Testis (tissue), 5 donors: ENCODE results near the gene MRPL42. TPM values are rescaled to one million over a fixed set of nuclear protein-coding genes. Genes with fewer than 3 reads are reported as not detected.

Source experiments
- DNase-seq: peaks from one replicate; pipeline ENCODE4 v3.0.0-alpha.2; 2019
- H3K27ac ChIP-seq, 2 donors: fragments of 200-600 bp; sonication (generic); one replicate each; pipeline ENCODE4 v1.5.1; 2019
- H3K27me3 ChIP-seq: fragments of 200-600 bp; sonication (generic); one replicate; pipeline ENCODE4 v1.5.1; 2019
- H3K36me3 ChIP-seq: fragments of 200-600 bp; sonication (generic); one replicate; pipeline ENCODE4 v1.5.1; 2017; ENCODE audit warnings: low read depth; ENCODE audit errors: missing control alignments
- H3K4me1 ChIP-seq: fragments of 200-600 bp; sonication (generic); one replicate; pipeline ENCODE4 v1.5.1; 2019
- H3K4me3 ChIP-seq, 2 donors: fragments of 200-600 bp; sonication (generic); one replicate each; pipeline ENCODE4 v1.5.1; 2017 to 2019
- H3K9me3 ChIP-seq: fragments of 200-600 bp; sonication (generic); one replicate; pipeline ENCODE4 v1.5.1; 2017
- POLR2A ChIP-seq: fragments of 450-650 bp; IDR thresholded peaks from one replicate; pipeline ENCODE4 v1.6.1; 2017; ENCODE audit warnings: antibody characterized with exemption, mild to moderate bottlenecking, moderate library complexity
- WGBS, 2 donors: methylation state at CpG; one replicate each; pipeline ENCODE4 v1.1.5; 2018; 5-methylcytosine and 5-hydroxymethylcytosine counted together
- intact Hi-C: fragments of 100-400 bp; cut with DNase I; formaldehyde crosslinking; loops from one replicate; pipeline ENCODE4 v1.15.1; 2023; ENCODE audit warnings: low total_unique reads
- long read RNA-seq, 2 donors: transcript quantifications; one replicate each; lab custom pipeline, GENCODE V29; 2026
- polyA plus RNA-seq: library from polyadenylated mRNA; stranded (reverse); fragments of 350-450 nt; fragmentation: Illumina TruSeq; extraction: RNeasy Lipid Tissue Mini Kit (QIAGEN cat#74804); gene quantifications from one replicate; pipeline ENCODE4 v1.2.3, GENCODE V29; 2014; ENCODE audit warnings: low read depth, low replicate concordance; ENCODE audit not compliant: insufficient read depth
- total RNA-seq, 2 donors: library from RNA; depleted of rRNA; stranded (reverse); fragments of >200 nt; gene quantifications; one replicate each; pipeline ENCODE4 v1.2.3, GENCODE V29; 2016
- TF ChIP-seq, protein P1 (sequence below), 3 experiments: fragments of 450-650 bp in 2 of 3; fragments of 200-600 bp in 1 of 3; sonication (generic) in 1 of 3; IDR thresholded peaks; one replicate each; pipeline ENCODE4 v1.5.1; 2016 to 2019; ENCODE audit warnings: antibody characterized with exemption in 3 of 3, mild to moderate bottlenecking in 2 of 3, moderate library complexity in 1 of 3

The MRPL42 gene
- total RNA-seq (10 to 100 TPM; 38.8 to 39.6 TPM), polyA plus RNA-seq (93.5 TPM)
- long read RNA-seq, donor 1, full-length matches to known transcripts, result 45 of 51 reads
- long read RNA-seq, donor 1, partial matches to known transcripts, result 6 of 51 reads
- long read RNA-seq, donor 1, other reads (novel, unspliced or antisense), result 0 of 51 reads
- long read RNA-seq, donor 2, full-length matches to known transcripts, result 20 of 20 reads
- long read RNA-seq, donor 2, partial matches to known transcripts, result 0 of 20 reads
- long read RNA-seq, donor 2, other reads (novel, unspliced or antisense), result 0 of 20 reads

DNA sequence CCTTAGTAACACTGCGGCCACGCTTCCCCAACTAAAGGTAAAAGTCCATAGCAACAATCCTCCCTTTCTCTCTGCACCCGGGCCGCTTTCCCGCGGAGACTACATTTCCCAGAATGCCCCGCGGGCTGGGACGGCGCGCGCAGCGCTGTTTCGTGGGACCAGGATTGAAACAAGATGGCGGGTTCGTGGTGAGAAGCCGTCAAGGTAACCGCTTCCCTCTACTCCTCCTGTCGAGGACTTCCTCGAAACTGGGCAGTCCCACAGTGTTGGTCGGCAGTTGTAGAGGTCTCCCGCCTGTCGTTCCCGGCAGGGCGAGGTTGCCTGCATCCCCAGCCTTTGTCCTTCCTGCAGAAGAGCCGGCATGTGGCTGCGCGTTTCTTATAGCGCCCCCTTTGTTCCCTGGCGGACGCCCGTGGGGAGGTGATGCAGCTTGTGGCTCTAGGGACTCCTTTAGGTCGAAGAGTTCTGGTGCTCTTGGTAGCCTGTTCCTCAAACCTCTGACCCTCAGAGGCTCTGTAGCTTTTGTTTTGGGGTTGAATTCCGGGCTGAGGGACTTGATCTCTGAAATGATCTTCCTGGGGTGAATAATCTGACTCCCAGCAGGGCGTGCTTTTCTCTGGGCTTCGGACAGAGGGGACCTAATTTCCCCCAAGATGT, at the start of gene MRPL42:
Gene MRPL42 (plus strand): TSS at position 164 of the 657 bp plus-strand sequence. CDS start 1,772 bp downstream, outside the sequence.
- 0 to 1% methylated on average over 29 to 33 of the region's 36 CpGs for WGBS, 2 donors
- H3K36me3 ChIP-seq, result no peaks in the 10 kb centered on the region
- no peaks in the 10 kb centered on the region for H3K9me3 ChIP-seq
- H3K4me1 ChIP-seq, result peaks cover 16% of the 10 kb centered on the region
- H3K27me3 ChIP-seq, result no peaks in the 10 kb centered on the region
- peak within 1 kb of the TSS; percentile 72 to 75 for H3K4me3 ChIP-seq
- no peak for TF ChIP-seq POLR2A
- TF ChIP-seq, protein P1, sequence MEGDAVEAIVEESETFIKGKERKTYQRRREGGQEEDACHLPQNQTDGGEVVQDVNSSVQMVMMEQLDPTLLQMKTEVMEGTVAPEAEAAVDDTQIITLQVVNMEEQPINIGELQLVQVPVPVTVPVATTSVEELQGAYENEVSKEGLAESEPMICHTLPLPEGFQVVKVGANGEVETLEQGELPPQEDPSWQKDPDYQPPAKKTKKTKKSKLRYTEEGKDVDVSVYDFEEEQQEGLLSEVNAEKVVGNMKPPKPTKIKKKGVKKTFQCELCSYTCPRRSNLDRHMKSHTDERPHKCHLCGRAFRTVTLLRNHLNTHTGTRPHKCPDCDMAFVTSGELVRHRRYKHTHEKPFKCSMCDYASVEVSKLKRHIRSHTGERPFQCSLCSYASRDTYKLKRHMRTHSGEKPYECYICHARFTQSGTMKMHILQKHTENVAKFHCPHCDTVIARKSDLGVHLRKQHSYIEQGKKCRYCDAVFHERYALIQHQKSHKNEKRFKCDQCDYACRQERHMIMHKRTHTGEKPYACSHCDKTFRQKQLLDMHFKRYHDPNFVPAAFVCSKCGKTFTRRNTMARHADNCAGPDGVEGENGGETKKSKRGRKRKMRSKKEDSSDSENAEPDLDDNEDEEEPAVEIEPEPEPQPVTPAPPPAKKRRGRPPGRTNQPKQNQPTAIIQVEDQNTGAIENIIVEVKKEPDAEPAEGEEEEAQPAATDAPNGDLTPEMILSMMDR (IDR thresholded peaks at IDR 0.05), result peak; percentile 67 to 87 (median 74)
- DNase-seq, result peak; percentile 91
- intact Hi-C loops, result no loop called here
- peak within 1 kb of the TSS; percentile 92 to 96 for H3K27ac ChIP-seq

DNA sequence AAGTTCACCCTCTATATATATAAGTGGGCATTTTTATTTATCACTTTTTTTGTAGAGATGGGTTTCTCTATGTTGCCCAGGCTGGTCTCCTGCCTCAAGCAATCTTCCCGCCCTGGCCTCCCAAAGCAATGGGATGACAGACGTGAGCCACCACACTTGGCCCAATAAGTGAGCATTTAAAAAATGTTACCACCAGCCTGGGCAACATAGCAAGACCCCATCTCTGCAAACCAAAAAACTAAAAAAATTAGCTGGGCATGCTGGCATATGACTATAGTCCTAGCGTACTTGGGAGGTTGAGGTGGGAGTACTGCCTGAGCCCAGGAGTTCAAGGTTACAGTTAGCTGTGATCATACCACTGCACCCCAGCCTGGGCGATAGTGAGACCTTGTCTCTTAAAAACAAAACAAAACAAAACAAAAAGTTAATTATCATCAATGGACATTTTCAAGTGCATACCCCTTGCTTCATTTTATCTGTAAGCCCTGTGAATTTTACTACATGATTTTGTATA, 49.3 kb upstream of the MRPL42 start:
- H3K4me3 ChIP-seq, result no peak overlapping the region
- TF ChIP-seq POLR2A, result no peak
- TF ChIP-seq, protein P1 (IDR thresholded peaks at IDR 0.05), result no peak
- no peak overlapping the region for H3K27ac ChIP-seq
- DNase-seq, result no peak
- H3K36me3 ChIP-seq, result no peaks in the 10 kb centered on the region
- 63 to 73% methylated on average over 4 of the region's 4 CpGs for WGBS, 2 donors
- no peaks in the 10 kb centered on the region for H3K27me3 ChIP-seq
- H3K9me3 ChIP-seq, result no peaks in the 10 kb centered on the region
- peaks cover 20% of the 10 kb centered on the region for H3K4me1 ChIP-seq
- intact Hi-C loops, result loop anchor here (10.0 kb wide), 1 partner anchor 423 kb away; no protein-coding TSS in a partner anchor

DNA sequence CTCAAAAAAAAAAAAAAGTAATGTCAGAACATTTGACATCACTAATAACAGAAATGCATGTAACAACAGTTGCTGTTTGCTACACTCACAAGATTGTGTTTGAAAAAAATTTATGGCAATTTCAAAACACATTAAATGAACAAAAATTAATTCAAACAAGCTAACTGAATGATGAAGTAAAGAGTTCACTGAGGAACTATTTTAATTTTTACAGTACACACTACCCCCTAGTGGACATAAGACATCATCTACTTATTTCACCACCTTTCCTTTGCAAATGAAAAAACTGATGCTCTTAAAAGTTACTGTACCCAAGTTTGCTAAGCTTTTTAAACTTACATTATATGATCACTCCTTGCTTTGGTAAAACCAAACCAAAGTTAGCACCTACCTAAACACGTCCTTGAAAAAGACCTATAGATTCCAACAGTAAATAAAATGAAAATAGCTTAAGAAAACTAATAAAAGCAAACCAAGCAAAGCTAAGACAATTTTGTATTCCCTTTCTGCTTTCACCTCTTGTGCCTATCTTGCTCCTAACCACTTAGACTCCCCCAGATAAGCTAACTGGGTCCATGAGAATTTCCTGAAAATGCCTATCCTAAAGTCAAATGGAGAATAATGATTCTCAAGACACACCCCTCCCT, 47.8 kb upstream of the MRPL42 start:
- Histone ChIP-seq H3K27me3 (no peaks in the 10 kb centered on the region), H3K4me1 (peaks cover 27% of the 10 kb centered on the region), H3K27ac (no peak overlapping the region), H3K4me3 (no peak overlapping the region), H3K36me3 (no peaks in the 10 kb centered on the region), H3K9me3 (no peaks in the 10 kb centered on the region)
- DNase-seq, result no peak
- 54 to 67% methylated on average over 1 of the region's 1 CpG for WGBS, 2 donors
- no peak for TF ChIP-seq POLR2A
- TF ChIP-seq, protein P1 (IDR thresholded peaks at IDR 0.05), result peak in 2 of 3 experiments; percentile 48 to 77
- intact Hi-C loops, result loop anchor here (10.0 kb wide), 1 partner anchor 425 kb away; no protein-coding TSS in a partner anchor

DNA sequence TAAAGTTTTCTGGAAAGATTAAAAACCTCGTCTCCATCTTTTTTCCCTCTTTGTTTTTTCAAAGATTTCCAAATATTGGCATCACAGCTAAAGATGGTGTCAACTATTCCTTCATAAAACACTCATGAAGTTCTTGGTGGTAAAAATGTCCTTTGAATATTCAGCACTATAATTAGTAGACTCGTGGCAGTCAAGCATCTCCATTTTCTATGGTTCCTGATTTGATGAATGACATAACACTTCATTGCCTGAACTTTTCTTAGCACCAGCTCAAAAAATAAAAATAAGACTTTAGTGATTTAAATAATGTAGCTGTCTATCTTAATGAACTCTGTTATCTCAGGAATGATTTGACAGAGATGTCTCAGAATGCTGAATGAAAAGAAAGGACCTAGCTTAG, 45.3 kb upstream of the MRPL42 start:
- H3K27ac ChIP-seq, result no peak overlapping the region
- intact Hi-C loops, result no loop called here
- peaks cover 26% of the 10 kb centered on the region for H3K4me1 ChIP-seq
- no peaks in the 10 kb centered on the region for H3K9me3 ChIP-seq
- no peaks in the 10 kb centered on the region for H3K36me3 ChIP-seq
- H3K4me3 ChIP-seq, result no peak overlapping the region
- no peak for DNase-seq
- TF ChIP-seq POLR2A, result no peak
- TF ChIP-seq, protein P1 (IDR thresholded peaks at IDR 0.05), result no peak
- H3K27me3 ChIP-seq, result no peaks in the 10 kb centered on the region
- 71 to 79% methylated on average over 2 of the region's 2 CpGs for WGBS, 2 donors
